Vagina (tissue), 2 donors: ENCODE results near the gene PRKCE.

Source experiments
- POLR2A ChIP-seq, 2 donors: fragments of 450-650 bp; IDR thresholded peaks; one replicate each; pipeline ENCODE4 v1.6.1; 2017; ENCODE audit warnings: antibody characterized with exemption in 2 of 2, mild to moderate bottlenecking in 2 of 2, moderate library complexity in 2 of 2
- TF ChIP-seq, protein P1 (sequence below), 3 experiments: fragments of 450-650 bp in 2 of 3; fragments of 200-600 bp in 1 of 3; sonication (generic) in 1 of 3; IDR thresholded peaks; one replicate each; pipeline ENCODE4 v1.5.1; 2017 to 2019; ENCODE audit warnings: antibody characterized with exemption in 3 of 3, mild to moderate bottlenecking in 2 of 3, moderate library complexity in 2 of 3

- TF ChIP-seq, protein P1, sequence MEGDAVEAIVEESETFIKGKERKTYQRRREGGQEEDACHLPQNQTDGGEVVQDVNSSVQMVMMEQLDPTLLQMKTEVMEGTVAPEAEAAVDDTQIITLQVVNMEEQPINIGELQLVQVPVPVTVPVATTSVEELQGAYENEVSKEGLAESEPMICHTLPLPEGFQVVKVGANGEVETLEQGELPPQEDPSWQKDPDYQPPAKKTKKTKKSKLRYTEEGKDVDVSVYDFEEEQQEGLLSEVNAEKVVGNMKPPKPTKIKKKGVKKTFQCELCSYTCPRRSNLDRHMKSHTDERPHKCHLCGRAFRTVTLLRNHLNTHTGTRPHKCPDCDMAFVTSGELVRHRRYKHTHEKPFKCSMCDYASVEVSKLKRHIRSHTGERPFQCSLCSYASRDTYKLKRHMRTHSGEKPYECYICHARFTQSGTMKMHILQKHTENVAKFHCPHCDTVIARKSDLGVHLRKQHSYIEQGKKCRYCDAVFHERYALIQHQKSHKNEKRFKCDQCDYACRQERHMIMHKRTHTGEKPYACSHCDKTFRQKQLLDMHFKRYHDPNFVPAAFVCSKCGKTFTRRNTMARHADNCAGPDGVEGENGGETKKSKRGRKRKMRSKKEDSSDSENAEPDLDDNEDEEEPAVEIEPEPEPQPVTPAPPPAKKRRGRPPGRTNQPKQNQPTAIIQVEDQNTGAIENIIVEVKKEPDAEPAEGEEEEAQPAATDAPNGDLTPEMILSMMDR (IDR thresholded peaks at IDR 0.05): no peak
- TF ChIP-seq POLR2A (IDR thresholded peaks at IDR 0.05): no peak
Observed at GRCh38 chr2:46151577-46151976, 500.1 kb downstream of the PRKCE start.
